A172 (cell line): Measurements from ENCODE around the gene TBC1D8. TPM values are rescaled to one million over a fixed set of nuclear protein-coding genes. Genes with fewer than 3 reads are reported as not detected.

Source experiments
- DNase-seq: peaks from one replicate; pipeline ENCODE4 v3.0.0-alpha.2; 2015; ENCODE audit warnings: low spot score
- total RNA-seq: library from RNA; depleted of rRNA; stranded (reverse); fragments of >200 nt; shearing (Covaris generic); gene quantifications from 2 replicates; pipeline ENCODE4 v1.2.3, GENCODE V29; 2014

TBC1D8 gene
- total RNA-seq, 1 experiment from 2014 or later: 4.3 TPM

GRCh38 chr2:100977511-100977910 lies 173.7 kb downstream of the TBC1D8 start:
- DNase-seq: no peak

- peak; percentile 71 for DNase-seq
Observed at GRCh38 chr2:100976645-100977391, 174.4 kb downstream of the TBC1D8 start.

GRCh38 chr2:100976061-100976460 lies 175.1 kb downstream of the TBC1D8 start:
- no peak for DNase-seq

- DNase-seq: no peak
Observed at GRCh38 chr2:100975521-100975785, 175.7 kb downstream of the TBC1D8 start.

- no peak for DNase-seq
Observed at GRCh38 chr2:100974712-100975520, 176.3 kb downstream of the TBC1D8 start.

GRCh38 chr2:100972452-100972851 lies 178.7 kb downstream of the TBC1D8 start:
- no peak for DNase-seq

- DNase-seq: no peak
Observed at GRCh38 chr2:100971221-100971620, 180.0 kb downstream of the TBC1D8 start.

GRCh38 chr2:100969998-100970397 lies 181.2 kb downstream of the TBC1D8 start:
- DNase-seq: no peak

GRCh38 chr2:100968146-100969145 lies 182.7 kb downstream of the TBC1D8 start:
- no peak for DNase-seq

- DNase-seq: no peak
Observed at GRCh38 chr2:100967716-100968115, 183.5 kb downstream of the TBC1D8 start.

GRCh38 chr2:100965596-100965995 lies 185.6 kb downstream of the TBC1D8 start:
- DNase-seq: no peak

- DNase-seq: no peak
Observed at GRCh38 chr2:100964681-100965169, 186.5 kb downstream of the TBC1D8 start.

- DNase-seq: no peak
Observed at GRCh38 chr2:100964222-100964621, 187.0 kb downstream of the TBC1D8 start.

- DNase-seq: no peak
Observed at GRCh38 chr2:100963026-100963375, 188.2 kb downstream of the TBC1D8 start.

- DNase-seq: no peak
Observed at GRCh38 chr2:100962366-100963025, 188.7 kb downstream of the TBC1D8 start.

- DNase-seq: no peak
Observed at GRCh38 chr2:100960688-100961087, 190.5 kb downstream of the TBC1D8 start.

- DNase-seq: peak; percentile 70
Observed at GRCh38 chr2:100959225-100959880, 191.8 kb downstream of the TBC1D8 start.

GRCh38 chr2:100957996-100958653 lies 193.1 kb downstream of the TBC1D8 start:
- peak; percentile 83 for DNase-seq
